IMR-90 (cell line): ENCODE results near the gene BUB1B.

Experiments used
- BHLHE40 ChIP-seq: fragments of 150-350 bp; IDR thresholded peaks from 2 replicates; pipeline ENCODE4 v1.6.1; 2016; ENCODE audit warnings: mild to moderate bottlenecking, low read depth, low read length
- CTCF ChIP-seq: conservative IDR thresholded peaks from 2 replicates; pipeline ENCODE4 v1.5.1; 2012; ENCODE audit warnings: mild to moderate bottlenecking, low read depth, low read length, improper control_type of control experiment
- MAZ ChIP-seq: IDR thresholded peaks from 2 replicates; pipeline ENCODE4 v1.6.1; 2012; ENCODE audit warnings: low read depth, mild to moderate bottlenecking, low read length, improper control_type of control experiment, moderate library complexity, borderline replicate concordance
- POLR2A ChIP-seq: IDR thresholded peaks from 2 replicates; pipeline ENCODE4 v1.6.1; 2012; ENCODE audit warnings: mild to moderate bottlenecking, low read depth, low read length
- RAD21 ChIP-seq: IDR thresholded peaks from 2 replicates; pipeline ENCODE4 v1.6.1; 2012; ENCODE audit warnings: low read length, improper control_type of control experiment
- RFX5 ChIP-seq: IDR thresholded peaks from 2 replicates; pipeline ENCODE4 v1.8.0; 2012; ENCODE audit warnings: low read depth, mild to moderate bottlenecking, low read length, moderate library complexity
- TF ChIP-seq, protein P1 (sequence below): fragments of 150-350 bp; IDR thresholded peaks from 2 replicates; pipeline ENCODE4 v1.6.1; 2016; ENCODE audit warnings: low read depth, mild to moderate bottlenecking, low read length, moderate library complexity, borderline replicate concordance

DNA sequence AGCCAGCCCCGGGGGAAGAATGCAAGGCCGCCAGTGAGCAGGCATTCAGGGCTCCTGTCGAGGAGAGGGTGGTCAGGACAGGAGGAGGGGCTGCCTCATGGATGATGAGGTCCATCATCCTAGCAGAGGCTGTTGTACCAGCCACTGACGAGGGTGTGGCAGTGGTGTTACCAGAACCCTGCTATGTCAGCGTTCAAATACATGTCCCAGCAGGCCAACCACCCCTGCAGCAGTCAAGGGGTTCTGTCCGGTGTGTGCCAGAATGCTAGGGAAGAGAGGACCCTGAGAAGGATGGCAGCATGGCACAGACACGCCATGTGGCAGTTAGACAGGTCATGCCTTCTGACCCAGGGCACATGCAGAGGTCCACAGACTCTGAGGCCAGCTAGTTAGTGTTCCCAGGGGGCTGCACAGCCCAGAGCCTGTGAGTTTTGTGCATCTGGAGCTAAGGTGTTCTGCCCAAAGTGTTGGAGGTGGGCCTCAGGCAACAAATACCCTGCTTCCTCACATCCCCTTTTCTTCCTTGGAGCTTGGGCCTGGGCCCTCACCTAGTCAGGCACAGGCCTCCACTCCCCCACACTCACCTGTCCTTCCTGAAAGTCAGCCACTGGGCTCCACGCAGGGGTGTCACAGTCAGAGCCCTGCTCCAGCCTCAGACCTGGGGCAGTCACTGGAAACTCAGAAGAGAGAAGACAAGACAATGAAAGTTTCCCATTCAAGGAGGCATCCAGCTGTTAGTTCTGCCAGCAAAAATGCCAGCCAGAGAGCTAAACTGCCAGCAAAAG, 85.8 kb downstream of the BUB1B start:
- no peak for TF ChIP-seq CTCF
- TF ChIP-seq RFX5: no peak
- TF ChIP-seq POLR2A: no peak
- no peak for TF ChIP-seq BHLHE40
- TF ChIP-seq, protein P1, sequence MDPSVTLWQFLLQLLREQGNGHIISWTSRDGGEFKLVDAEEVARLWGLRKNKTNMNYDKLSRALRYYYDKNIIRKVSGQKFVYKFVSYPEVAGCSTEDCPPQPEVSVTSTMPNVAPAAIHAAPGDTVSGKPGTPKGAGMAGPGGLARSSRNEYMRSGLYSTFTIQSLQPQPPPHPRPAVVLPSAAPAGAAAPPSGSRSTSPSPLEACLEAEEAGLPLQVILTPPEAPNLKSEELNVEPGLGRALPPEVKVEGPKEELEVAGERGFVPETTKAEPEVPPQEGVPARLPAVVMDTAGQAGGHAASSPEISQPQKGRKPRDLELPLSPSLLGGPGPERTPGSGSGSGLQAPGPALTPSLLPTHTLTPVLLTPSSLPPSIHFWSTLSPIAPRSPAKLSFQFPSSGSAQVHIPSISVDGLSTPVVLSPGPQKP: no peak
- TF ChIP-seq RAD21: no peak
- TF ChIP-seq MAZ: no peak
